Glomerular endothelial cell (primary cell): ENCODE measurements around the gene GHRHR. TPM values are rescaled to one million over a fixed set of nuclear protein-coding genes. Genes with fewer than 3 reads are reported as not detected.

Experiments used
- DNase-seq: peaks from one replicate; pipeline ENCODE4 v3.0.0-alpha.2; 2011; ENCODE audit warnings: low read depth, low spot score; ENCODE audit errors: extremely low read depth
- total RNA-seq: library from RNA; depleted of rRNA; stranded (reverse); fragments of >200 nt; gene quantifications from 2 replicates; pipeline ENCODE4 v1.2.3, GENCODE V29; 2015

GHRHR gene
- total RNA-seq, 1 donor from 2014 or later = not detected

- no peak for DNase-seq
These were observed 1.6 kb downstream of the GHRHR start for GRCh38 chr7:30965372-30965771.

- no peak for DNase-seq
These were observed 2.1 kb downstream of the GHRHR start for GRCh38 chr7:30965883-30966282.

GRCh38 chr7:30968294-30968693 is 4.5 kb downstream of the GHRHR start:
- no peak for DNase-seq

- no peak for DNase-seq
These were observed 5.2 kb downstream of the GHRHR start for GRCh38 chr7:30968747-30969603.

- DNase-seq = no peak
These were observed 5.8 kb downstream of the GHRHR start for GRCh38 chr7:30969604-30969970.

GRCh38 chr7:30970074-30970473 is 6.3 kb downstream of the GHRHR start:
- no peak for DNase-seq

- DNase-seq = no peak
These were observed 6.9 kb downstream of the GHRHR start for GRCh38 chr7:30970594-30971094.

- DNase-seq = no peak
These were observed 7.7 kb downstream of the GHRHR start for GRCh38 chr7:30971440-30971839.

- no peak for DNase-seq
These were observed 8.2 kb downstream of the GHRHR start for GRCh38 chr7:30971840-30972563.

GRCh38 chr7:30973292-30973691 is 9.5 kb downstream of the GHRHR start:
- no peak for DNase-seq

GRCh38 chr7:30973791-30974604 is 10.2 kb downstream of the GHRHR start:
- DNase-seq = no peak

GRCh38 chr7:30974605-30975255 is 11.0 kb downstream of the GHRHR start:
- DNase-seq = peak; percentile 34

GRCh38 chr7:30975256-30975899 is 11.6 kb downstream of the GHRHR start:
- DNase-seq = no peak

GRCh38 chr7:30976381-30976780 is 12.6 kb downstream of the GHRHR start:
- no peak for DNase-seq

GRCh38 chr7:30977222-30977621 is 13.5 kb downstream of the GHRHR start:
- no peak for DNase-seq

- DNase-seq = no peak
These were observed 14.3 kb downstream of the GHRHR start for GRCh38 chr7:30977896-30978564.

- DNase-seq = no peak
These were observed 15.3 kb downstream of the GHRHR start for GRCh38 chr7:30979027-30979426.

GRCh38 chr7:30980194-30980593 is 16.4 kb downstream of the GHRHR start:
- no peak for DNase-seq

GRCh38 chr7:30980751-30981150 is 17.0 kb downstream of the GHRHR start:
- DNase-seq = no peak
